Epithelial cell of prostate (primary cell): Measurements from ENCODE around the gene SNU13.
"Not testable (repeated sequence)": the region's sequence is repeated elsewhere in the genome, so short reads cannot be mapped to it uniquely, and the experiment has no call there.

Source experiments
- DNase-seq: peaks from one replicate; pipeline ENCODE4 v3.0.0-alpha.2; 2011; ENCODE audit warnings: low read depth, low spot score
- H3K27ac ChIP-seq: fragments of 450-650 bp; 2 replicates; pipeline ENCODE4 v1.5.1; 2017; ENCODE audit warnings: mild to moderate bottlenecking

SNU13 gene

GRCh38 chr22:41682033-41682807 lies 6.4 kb downstream of the SNU13 start:
- H3K27ac ChIP-seq = peak overlapping the region; percentile 78
- DNase-seq = peak; percentile 36

DNA sequence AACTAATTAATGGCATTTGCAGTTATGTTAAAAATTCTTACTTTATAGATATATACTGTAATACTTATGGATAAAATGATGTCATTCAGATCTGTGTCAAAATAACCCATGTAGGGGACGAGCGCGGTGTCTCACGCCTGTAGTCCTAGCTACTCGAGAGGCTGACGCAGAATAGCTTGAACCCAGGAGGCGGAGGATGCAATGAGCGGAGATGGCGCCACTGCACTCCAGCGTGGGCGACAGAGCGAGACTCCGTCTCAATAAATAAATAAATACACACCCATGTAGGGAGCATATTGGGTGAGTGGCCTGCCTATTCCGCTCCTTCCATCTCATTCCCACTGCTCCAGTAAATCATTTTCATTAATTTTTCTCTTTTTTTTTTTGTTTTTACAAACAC lies 7.1 kb downstream of the SNU13 start:
- DNase-seq = no peak
- H3K27ac ChIP-seq = peak overlapping the region; percentile 78

GRCh38 chr22:41676134-41676533 lies 12.5 kb downstream of the SNU13 start:
- no peak overlapping the region for H3K27ac ChIP-seq
- no peak for DNase-seq

DNA sequence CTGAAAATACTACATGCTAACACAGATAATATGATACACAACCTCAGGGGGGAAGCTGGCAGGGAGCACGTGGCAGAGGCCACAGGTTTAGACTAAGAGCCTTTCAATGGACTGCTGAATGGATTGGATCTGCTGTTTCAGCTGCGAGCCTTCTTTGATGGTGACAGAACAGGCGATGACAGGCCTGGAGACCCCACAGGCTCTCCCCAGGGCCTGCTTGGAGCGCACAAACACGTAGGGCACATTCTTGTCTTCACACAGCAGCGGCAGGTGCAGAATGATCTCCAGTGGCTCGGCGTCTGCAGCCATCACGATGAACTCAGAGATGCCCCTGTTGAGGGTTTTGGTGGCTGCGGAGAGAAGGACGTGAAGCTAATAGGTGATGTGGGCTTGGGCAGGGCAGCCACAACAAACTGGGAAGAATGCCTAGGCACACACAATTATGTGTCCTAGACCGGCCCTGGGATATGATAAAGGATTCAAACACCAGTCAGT lies 13.8 kb downstream of the SNU13 start:
- DNase-seq = no peak
- H3K27ac ChIP-seq = no peak overlapping the region

GRCh38 chr22:41672780-41673509 lies 15.7 kb downstream of the SNU13 start:
- H3K27ac ChIP-seq = peak overlapping the region; percentile 68
- no peak for DNase-seq

GRCh38 chr22:41672096-41672495 lies 16.6 kb downstream of the SNU13 start:
- DNase-seq = peak; percentile 62
- peak overlapping the region; percentile 68 for H3K27ac ChIP-seq

- H3K27ac ChIP-seq = peak overlapping the region; percentile 99
- no peak for DNase-seq
Measured at GRCh38 chr22:41668971-41669911, 19.4 kb downstream of the SNU13 start.

- H3K27ac ChIP-seq = peak overlapping the region; percentile 65
- no peak for DNase-seq
Measured at GRCh38 chr22:41664951-41665350, 23.7 kb downstream of the SNU13 start.

- no peak for DNase-seq
- peak overlapping the region; percentile 65 for H3K27ac ChIP-seq
Measured at GRCh38 chr22:41664490-41664889, 24.2 kb downstream of the SNU13 start.

DNA sequence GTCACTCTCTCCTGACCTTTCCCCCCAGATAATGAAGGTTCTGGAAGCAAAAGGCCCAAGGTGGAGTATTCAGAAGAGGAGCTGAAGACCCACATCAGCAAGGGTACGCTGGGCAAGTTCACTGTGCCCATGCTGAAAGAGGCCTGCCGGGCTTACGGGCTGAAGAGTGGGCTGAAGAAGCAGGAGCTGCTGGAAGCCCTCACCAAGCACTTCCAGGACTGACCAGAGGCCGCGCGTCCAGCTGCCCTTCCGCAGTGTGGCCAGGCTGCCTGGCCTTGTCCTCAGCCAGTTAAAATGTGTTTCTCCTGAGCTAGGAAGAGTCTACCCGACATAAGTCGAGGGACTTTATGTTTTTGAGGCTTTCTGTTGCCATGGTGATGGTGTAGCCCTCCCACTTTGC lies 25.1 kb downstream of the SNU13 start:
- DNase-seq = not testable (repeated sequence)
- H3K27ac ChIP-seq = peak overlapping the region; percentile 65

GRCh38 chr22:41661713-41662112 lies 27.0 kb downstream of the SNU13 start:
- no peak overlapping the region for H3K27ac ChIP-seq
- DNase-seq = no peak

- no peak overlapping the region for H3K27ac ChIP-seq
- no peak for DNase-seq
Measured at GRCh38 chr22:41661088-41661487, 27.6 kb downstream of the SNU13 start.

DNA sequence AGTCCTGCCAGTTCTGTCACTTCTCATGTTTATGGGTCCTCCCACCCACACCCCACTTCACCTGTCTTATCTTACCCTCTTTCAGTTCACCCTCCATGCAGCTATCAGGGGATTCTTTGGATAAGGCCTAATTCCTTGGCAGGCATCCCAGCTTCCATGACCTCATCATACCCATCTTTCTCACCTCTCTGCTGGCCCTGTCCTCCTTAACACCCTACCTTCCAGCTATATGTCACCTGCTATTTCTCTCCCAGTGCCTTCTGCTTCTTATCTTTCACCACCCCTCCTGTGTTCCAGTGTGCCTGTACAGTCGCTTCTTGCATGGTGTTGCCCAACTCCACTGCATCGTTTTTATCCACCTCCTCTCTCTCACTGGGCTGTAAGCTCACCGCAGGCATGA lies 28.3 kb downstream of the SNU13 start:
- H3K27ac ChIP-seq = no peak overlapping the region
- no peak for DNase-seq

DNA sequence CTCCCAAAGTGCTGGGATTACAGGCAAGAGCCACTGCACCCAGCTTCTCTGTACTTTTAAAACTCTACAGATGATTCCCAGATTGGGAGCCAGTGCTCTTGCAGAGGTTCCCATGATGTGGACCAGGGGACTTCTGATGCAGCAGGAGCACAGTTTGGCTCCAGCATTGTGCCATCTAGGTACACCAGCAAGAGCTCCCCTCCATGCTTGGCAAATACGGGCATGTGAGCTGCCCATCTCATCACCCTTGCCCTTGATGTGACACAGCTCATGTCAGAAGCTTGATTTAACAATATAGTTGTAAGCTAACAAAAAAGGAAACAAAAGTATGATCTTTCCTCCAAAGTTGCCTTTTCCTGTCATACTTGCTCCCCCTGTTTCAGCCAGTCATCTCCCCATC lies 28.7 kb downstream of the SNU13 start:
- no peak for DNase-seq
- H3K27ac ChIP-seq = no peak overlapping the region

DNA sequence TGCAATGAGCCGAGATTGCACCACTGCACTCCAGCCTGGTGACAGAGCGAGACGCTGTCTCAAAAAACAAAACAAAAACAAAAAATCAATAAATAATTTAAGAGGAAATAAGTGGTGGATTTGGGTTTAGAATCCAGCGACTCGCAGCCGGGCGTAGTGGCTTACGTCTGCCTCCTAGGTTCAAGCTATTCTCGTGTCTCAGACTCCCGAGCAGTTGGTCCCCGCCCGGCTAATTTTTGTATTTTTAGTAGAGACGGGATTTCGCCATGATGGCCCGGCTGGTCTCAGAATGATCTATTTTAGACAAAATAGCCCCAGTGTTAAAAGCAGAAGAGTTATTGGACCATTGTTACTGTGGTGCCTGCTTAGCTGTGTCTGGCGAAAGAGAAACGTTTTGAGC lies 29.8 kb downstream of the SNU13 start:
- DNase-seq = no peak
- H3K27ac ChIP-seq = no peak overlapping the region

DNA sequence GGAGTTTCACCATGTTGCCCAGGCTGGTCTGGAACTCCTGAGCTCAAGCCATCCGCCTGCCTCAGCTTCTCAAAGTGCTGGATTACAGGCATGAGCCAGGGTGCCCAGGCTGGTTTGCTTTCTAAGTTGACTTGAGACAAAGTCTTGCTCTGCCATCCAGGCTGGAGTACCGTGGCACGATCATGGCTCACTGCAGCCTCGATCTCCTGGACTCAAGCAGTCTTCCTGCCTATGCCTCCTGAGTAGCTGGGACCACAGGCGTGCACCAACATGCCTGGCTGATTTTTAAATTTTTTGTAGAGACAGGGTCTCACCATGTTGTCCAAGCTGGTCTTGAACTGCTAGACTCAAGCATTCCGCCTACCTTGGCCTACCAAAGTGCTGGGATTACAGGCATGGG lies 31.0 kb downstream of the SNU13 start:
- DNase-seq = no peak
- H3K27ac ChIP-seq = no peak overlapping the region

DNA sequence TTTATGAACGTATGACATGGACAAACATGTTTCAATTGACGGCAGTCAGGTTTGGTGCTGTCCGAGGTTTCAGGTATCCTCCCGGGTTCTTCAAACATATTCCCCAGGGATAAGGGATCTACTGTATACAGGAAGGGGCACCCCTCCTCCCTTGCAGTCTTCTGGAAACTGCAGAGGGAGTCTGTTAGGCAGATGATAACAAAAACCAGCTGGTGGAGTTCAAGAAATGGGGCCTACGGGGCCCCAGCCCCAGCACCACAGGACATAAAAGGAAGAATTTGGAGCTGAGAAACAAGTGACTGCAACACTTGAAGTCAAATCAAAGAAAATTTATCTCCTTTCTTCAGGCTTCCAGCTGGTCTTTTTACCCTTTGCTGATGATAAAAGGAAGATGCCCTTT lies 32.1 kb downstream of the SNU13 start:
- DNase-seq = no peak
- no peak overlapping the region for H3K27ac ChIP-seq

- DNase-seq = no peak
Measured at GRCh38 chr22:41654322-41654721, 34.3 kb downstream of the SNU13 start.

GRCh38 chr22:41650821-41651220 lies 37.8 kb downstream of the SNU13 start:
- no peak overlapping the region for H3K27ac ChIP-seq
- no peak for DNase-seq

More at GRCh38 chr22:41654322-41654721, 34.3 kb downstream of the SNU13 start:
- no peak overlapping the region for H3K27ac ChIP-seq

DNA sequence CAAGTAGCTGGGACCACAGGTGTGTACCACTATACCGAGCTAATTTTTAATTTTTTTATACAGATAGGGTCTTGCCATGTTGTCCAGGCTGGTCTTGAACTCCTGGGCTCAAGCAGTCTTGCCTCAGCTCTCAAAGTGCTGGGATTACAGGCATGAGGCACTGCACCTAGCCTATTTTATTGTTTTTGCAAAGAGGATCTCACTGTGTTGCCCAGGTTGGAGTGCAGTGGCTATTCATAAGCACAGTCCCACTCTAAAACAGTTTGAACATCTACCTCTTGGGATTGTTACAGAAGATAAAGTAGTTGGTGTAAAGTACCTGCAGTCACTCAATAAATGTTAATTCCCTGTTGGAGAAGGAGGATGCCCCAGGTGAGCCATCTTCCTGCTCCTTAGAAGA lies 38.4 kb downstream of the SNU13 start:
- DNase-seq = no peak
- no peak overlapping the region for H3K27ac ChIP-seq
